ENCODE results near the gene KLHDC3. TPM values are rescaled to one million over a fixed set of nuclear protein-coding genes. Genes with fewer than 3 reads are reported as not detected.

Gene KLHDC3
- total and polyA plus RNA-seq, 9 donors: 40.9 to 90.9 (median 62.8) TPM

GRCh38 chr6:43052842-43053544 lies 38.9 kb downstream of the KLHDC3 start:
- Histone ChIP-seq H3K36me3 (no peaks in the 10 kb centered on the region), H3K9me3 (no peaks in the 10 kb centered on the region), H3K27me3 (no peaks in the 10 kb centered on the region), H3K4me3 (peak overlapping the region; percentile 79), H3K4me1 (ENCODE audit: insufficient read depth) (peaks cover 14% of the 10 kb centered on the region), H3K27ac (peak overlapping the region; percentile 66 to 96)
- TF ChIP-seq EP300 (IDR thresholded peaks at IDR 0.05) (no peak), CTCF (IDR thresholded peaks at IDR 0.05) (no peak), POLR2A (IDR thresholded peaks at IDR 0.05) (no peak)
- intact Hi-C loops (cut with DNase I): no loop called here
- peak in 4 of 5 donors; percentile 38 to 64 (median 48) for DNase-seq
- 5 to 11% (median 9%) methylated on average over 22 of the region's 22 CpGs for WGBS, 3 donors

GRCh38 chr6:43053545-43054205 lies 39.6 kb downstream of the KLHDC3 start, which contains the start of gene CUL7:
TSS of gene CUL7 (minus strand) at chr6:43053851. CDS start at chr6:43052788, 1,063 bp downstream.
- Histone ChIP-seq H3K36me3 (no peaks in the 10 kb centered on the region), H3K27me3 (no peaks in the 10 kb centered on the region), H3K27ac (peak within 1 kb of the TSS; percentile 66 to 96), H3K4me1 (ENCODE audit: insufficient read depth) (peaks cover 19% of the 10 kb centered on the region), H3K9me3 (no peaks in the 10 kb centered on the region), H3K4me3 (peak within 1 kb of the TSS; percentile 79)
- TF ChIP-seq POLR2A (IDR thresholded peaks at IDR 0.05): peak; percentile 77
- no peak for TF ChIP-seq EP300 (IDR thresholded peaks at IDR 0.05)
- TF ChIP-seq CTCF (IDR thresholded peaks at IDR 0.05): no peak
- intact Hi-C loops (cut with DNase I): no loop called here
- peak; percentile 92 to 95 (median 93) for DNase-seq
- 0 to 1% (median 0%) methylated on average over 41 to 45 of the region's 45 CpGs for whole genome bisulfite sequencing, 3 donors

GRCh38 chr6:43054206-43054943 lies 40.3 kb downstream of the KLHDC3 start:
- TF ChIP-seq CTCF (IDR thresholded peaks at IDR 0.05) (no peak), EP300 (IDR thresholded peaks at IDR 0.05) (no peak), POLR2A (IDR thresholded peaks at IDR 0.05) (no peak)
- Histone ChIP-seq H3K9me3 (no peaks in the 10 kb centered on the region), H3K36me3 (no peaks in the 10 kb centered on the region)

GRCh38 chr6:43055966-43056365 lies 41.9 kb downstream of the KLHDC3 start:
- Histone ChIP-seq H3K27ac (no peak overlapping the region), H3K36me3 (no peaks in the 10 kb centered on the region), H3K9me3 (no peaks in the 10 kb centered on the region), H3K4me3 (no peak overlapping the region), H3K27me3 (no peaks in the 10 kb centered on the region), H3K4me1 (ENCODE audit: insufficient read depth) (peaks cover 22% of the 10 kb centered on the region)
- no peak for DNase-seq
- 75 to 85% (median 79%) methylated on average over 8 of the region's 8 CpGs for WGBS, 3 donors
- TF ChIP-seq CTCF (IDR thresholded peaks at IDR 0.05): no peak
- TF ChIP-seq POLR2A (IDR thresholded peaks at IDR 0.05): no peak
- no peak for TF ChIP-seq EP300 (IDR thresholded peaks at IDR 0.05)
- intact Hi-C loops (cut with DNase I): no loop called here

More at GRCh38 chr6:43054206-43054943, 40.3 kb downstream of the KLHDC3 start:
- intact Hi-C loops (cut with DNase I): no loop called here
- WGBS, 3 donors: 42 to 54% (median 45%) methylated on average over 17 of the region's 17 CpGs
- Histone ChIP-seq H3K4me1 (ENCODE audit: insufficient read depth) (peaks cover 19% of the 10 kb centered on the region), H3K4me3 (peak overlapping the region; percentile 79), H3K27me3 (no peaks in the 10 kb centered on the region), H3K27ac (peak overlapping the region; percentile 66 to 96)
- DNase-seq: peak; percentile 41 to 70 (median 57)

Measured in ovary (tissue), 9 donors.